Osteocyte (in vitro differentiated cells): ENCODE results near the gene MYRIP. TPM values are rescaled to one million over a fixed set of nuclear protein-coding genes. Genes with fewer than 3 reads are reported as not detected.
"Not testable (repeated sequence)": the region's sequence is repeated elsewhere in the genome, so short reads cannot be mapped to it uniquely, and the experiment has no call there.

ENCODE experiments used
- DNase-seq: peaks from one replicate; pipeline ENCODE4 v3.0.0; 2021; ENCODE audit warnings: mixed read lengths; ENCODE audit not compliant: unreplicated experiment; ENCODE audit errors: extremely low spot score
- H3K27ac Mint-ChIP-seq: one replicate; pipeline ENCODE4 v1.8.0; 2021; ENCODE audit warnings: mild to moderate bottlenecking, mixed read lengths; ENCODE audit not compliant: unreplicated experiment
- H3K27me3 Mint-ChIP-seq: one replicate; pipeline ENCODE4 v1.8.0; 2021; ENCODE audit warnings: mixed read lengths; ENCODE audit not compliant: unreplicated experiment
- H3K36me3 Mint-ChIP-seq: one replicate; pipeline ENCODE4 v1.8.0; 2021; ENCODE audit warnings: mixed read lengths; ENCODE audit not compliant: unreplicated experiment
- H3K4me1 Mint-ChIP-seq: one replicate; pipeline ENCODE4 v1.8.0; 2021; ENCODE audit warnings: mixed read lengths; ENCODE audit not compliant: unreplicated experiment
- H3K4me3 Mint-ChIP-seq: one replicate; pipeline ENCODE4 v1.8.0; 2021; ENCODE audit warnings: mild to moderate bottlenecking, moderate library complexity, mixed read lengths; ENCODE audit not compliant: unreplicated experiment
- H3K9me3 Mint-ChIP-seq: one replicate; pipeline ENCODE4 v1.8.0; 2021; ENCODE audit warnings: mixed read lengths; ENCODE audit not compliant: unreplicated experiment
- CTCF ChIP-seq: fragments of 200-600 bp; sonication (generic); IDR thresholded peaks from 2 replicates; pipeline ENCODE4 v1.5.0; 2021; ENCODE audit warnings: antibody characterized with exemption, mild to moderate bottlenecking, moderate library complexity
- total RNA-seq: library from RNA; stranded (reverse); gene quantifications from 2 replicates; pipeline ENCODE4 v1.2.1, GENCODE V29; 2021

The MYRIP gene
- total RNA-seq, 1 donor from 2014 or later, result 0.62 TPM

GRCh38 chr3:39794880-39795279 lies 14.5 kb upstream of the MYRIP start:
- H3K27me3 Mint-ChIP-seq, result peaks cover 6% of the 10 kb centered on the region
- no peaks in the 10 kb centered on the region for H3K9me3 Mint-ChIP-seq
- H3K27ac Mint-ChIP-seq, result no peak overlapping the region
- DNase-seq, result no peak
- no peak overlapping the region for H3K4me3 Mint-ChIP-seq
- TF ChIP-seq CTCF, result no peak
- no peaks in the 10 kb centered on the region for H3K4me1 Mint-ChIP-seq
- H3K36me3 Mint-ChIP-seq, result no peaks in the 10 kb centered on the region

GRCh38 chr3:39801216-39801615 lies 8.2 kb upstream of the MYRIP start:
- Mint-ChIP-seq H3K4me1 (no peaks in the 10 kb centered on the region), H3K27me3 (peaks cover 14% of the 10 kb centered on the region), H3K27ac (no peak overlapping the region), H3K9me3 (peaks cover 12% of the 10 kb centered on the region), H3K4me3 (no peak overlapping the region), H3K36me3 (no peaks in the 10 kb centered on the region)
- DNase-seq, result no peak
- TF ChIP-seq CTCF, result no peak

- DNase-seq, H3K36me3 Mint-ChIP-seq, H3K27ac Mint-ChIP-seq, H3K4me1 Mint-ChIP-seq, H3K4me3 Mint-ChIP-seq: not testable (repeated sequence)
- peaks cover 12% of the 10 kb centered on the region for H3K9me3 Mint-ChIP-seq
- peaks cover 27% of the 10 kb centered on the region for H3K27me3 Mint-ChIP-seq
Measured at GRCh38 chr3:39802486-39802885, 6.9 kb upstream of the MYRIP start.

GRCh38 chr3:39803956-39804355 lies 5.5 kb upstream of the MYRIP start:
- Mint-ChIP-seq H3K27me3 (peaks cover 36% of the 10 kb centered on the region), H3K4me1 (peaks cover 7% of the 10 kb centered on the region), H3K36me3 (no peaks in the 10 kb centered on the region), H3K27ac (no peak overlapping the region), H3K9me3 (peaks cover 12% of the 10 kb centered on the region), H3K4me3 (no peak overlapping the region)
- TF ChIP-seq CTCF, result no peak
- DNase-seq, result no peak

- Mint-ChIP-seq H3K36me3 (no peaks in the 10 kb centered on the region), H3K27me3 (peaks cover 40% of the 10 kb centered on the region), H3K4me1 (peaks cover 11% of the 10 kb centered on the region), H3K9me3 (peaks cover 12% of the 10 kb centered on the region), H3K27ac (no peak overlapping the region), H3K4me3 (no peak overlapping the region)
- TF ChIP-seq CTCF, result no peak
- DNase-seq, result no peak
Measured at GRCh38 chr3:39804951-39805350, 4.5 kb upstream of the MYRIP start.

GRCh38 chr3:39805650-39806049 lies 3.8 kb upstream of the MYRIP start:
- no peak for DNase-seq
- no peak overlapping the region for H3K4me3 Mint-ChIP-seq
- H3K36me3 Mint-ChIP-seq, result no peaks in the 10 kb centered on the region
- peaks cover 12% of the 10 kb centered on the region for H3K9me3 Mint-ChIP-seq
- H3K27ac Mint-ChIP-seq, result no peak overlapping the region
- no peak for TF ChIP-seq CTCF
- peaks cover 18% of the 10 kb centered on the region for H3K4me1 Mint-ChIP-seq
- peaks cover 46% of the 10 kb centered on the region for H3K27me3 Mint-ChIP-seq
